ENCODE measurements around the gene SLC25A2.

DNA sequence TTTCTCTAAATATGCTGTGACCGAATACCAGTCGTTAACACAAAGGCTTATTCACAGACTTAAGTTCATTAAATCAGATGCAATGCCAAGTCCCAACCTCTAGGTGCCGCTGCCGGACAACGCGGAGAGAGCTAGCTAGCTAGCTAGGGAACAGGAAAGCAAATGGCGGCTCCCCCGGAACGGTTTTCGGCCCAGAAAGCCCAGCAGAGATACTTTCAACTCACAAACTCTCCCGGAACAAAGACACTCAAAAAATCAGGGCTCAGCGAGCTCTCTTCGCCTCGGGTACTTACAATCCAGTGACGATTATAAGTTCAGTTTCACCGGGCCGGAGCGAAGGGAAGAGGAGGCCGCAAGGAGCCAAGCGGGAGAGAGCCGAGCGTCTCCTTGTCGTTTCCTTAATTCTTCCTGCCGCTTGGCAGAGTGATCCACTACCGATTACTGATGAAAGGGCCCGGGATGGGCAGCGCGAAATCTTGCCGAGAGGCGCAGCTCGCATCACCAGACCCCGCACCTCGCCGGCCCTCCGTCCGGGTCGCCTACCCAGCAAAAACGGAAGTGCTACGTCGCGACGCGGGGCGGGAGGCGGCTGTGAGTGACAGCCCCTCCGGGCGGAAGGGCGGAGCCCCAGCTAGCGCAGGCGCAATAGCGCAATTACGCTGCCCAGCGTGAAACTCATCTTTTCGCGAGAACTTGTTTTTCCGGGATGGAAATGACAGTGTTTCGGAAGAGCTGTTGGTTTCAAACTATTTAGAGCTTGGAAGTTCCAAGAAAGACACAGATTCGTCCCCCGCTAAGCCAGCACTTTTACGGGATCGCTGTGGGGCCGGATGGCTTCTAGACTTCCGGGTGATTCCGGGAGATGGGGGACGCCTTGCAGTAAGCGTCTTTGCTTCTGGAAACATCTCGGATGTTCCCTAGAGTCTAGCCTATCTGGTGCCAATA lies 16.6 kb upstream of the SLC25A2 start, which contains the start of gene TAF7:
- TF ChIP-seq, protein P1, sequence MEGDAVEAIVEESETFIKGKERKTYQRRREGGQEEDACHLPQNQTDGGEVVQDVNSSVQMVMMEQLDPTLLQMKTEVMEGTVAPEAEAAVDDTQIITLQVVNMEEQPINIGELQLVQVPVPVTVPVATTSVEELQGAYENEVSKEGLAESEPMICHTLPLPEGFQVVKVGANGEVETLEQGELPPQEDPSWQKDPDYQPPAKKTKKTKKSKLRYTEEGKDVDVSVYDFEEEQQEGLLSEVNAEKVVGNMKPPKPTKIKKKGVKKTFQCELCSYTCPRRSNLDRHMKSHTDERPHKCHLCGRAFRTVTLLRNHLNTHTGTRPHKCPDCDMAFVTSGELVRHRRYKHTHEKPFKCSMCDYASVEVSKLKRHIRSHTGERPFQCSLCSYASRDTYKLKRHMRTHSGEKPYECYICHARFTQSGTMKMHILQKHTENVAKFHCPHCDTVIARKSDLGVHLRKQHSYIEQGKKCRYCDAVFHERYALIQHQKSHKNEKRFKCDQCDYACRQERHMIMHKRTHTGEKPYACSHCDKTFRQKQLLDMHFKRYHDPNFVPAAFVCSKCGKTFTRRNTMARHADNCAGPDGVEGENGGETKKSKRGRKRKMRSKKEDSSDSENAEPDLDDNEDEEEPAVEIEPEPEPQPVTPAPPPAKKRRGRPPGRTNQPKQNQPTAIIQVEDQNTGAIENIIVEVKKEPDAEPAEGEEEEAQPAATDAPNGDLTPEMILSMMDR (IDR thresholded peaks at IDR 0.05): peak in 5 of 7 experiments; percentile 60 to 77 (median 67)
- TF ChIP-seq POLR2A (IDR thresholded peaks at IDR 0.05) (peak in 2 of 4 donors; percentile 50 to 82), EP300 (IDR thresholded peaks at IDR 0.05) (peak; percentile 35)

All from stomach (tissue), 4 donors.